ENCODE measurements around the gene MRC1. TPM values are rescaled to one million over a fixed set of nuclear protein-coding genes. Genes with fewer than 3 reads are reported as not detected.

Gene MRC1
- total RNA-seq (0.03 and 0.11 TPM in 2 replicates), polyA plus RNA-seq (0.07 and 0.22 TPM in 2 replicates)

- Histone ChIP-seq H3K9me3 (ENCODE audit: low read depth) (no peaks in the 10 kb centered on the region), H3K27ac (no peak within 1 kb of the TSS), H3K4me3 (no peak within 1 kb of the TSS), H3K36me3 (no peaks in the 10 kb centered on the region), H3K4me1 (ENCODE audit: low read depth) (no peaks in the 10 kb centered on the region), H3K27me3 (no peaks in the 10 kb centered on the region)
- no peak for TF ChIP-seq CTCF (IDR thresholded peaks at IDR 0.05; ENCODE audit: low read depth, low read length)
- no peak for DNase-seq (ENCODE audit: low read depth in 1 of 2, low spot score in 1 of 2)
These were observed at the start of gene MRC1 for GRCh38 chr10:17808971-17809841. TSS of gene MRC1 (plus strand) at chr10:17809348. CDS start at chr10:17809466, 118 bp downstream.

GRCh38 chr10:17764142-17764541 lies 45.0 kb upstream of the MRC1 start:
- H3K4me1 ChIP-seq (ENCODE audit: low read depth), result no peaks in the 10 kb centered on the region
- no peaks in the 10 kb centered on the region for H3K9me3 ChIP-seq (ENCODE audit: low read depth)
- DNase-seq (ENCODE audit: low read depth in 1 of 2, low spot score in 1 of 2), result no peak
- no peak overlapping the region for H3K4me3 ChIP-seq
- peaks cover 17% of the 10 kb centered on the region for H3K27me3 ChIP-seq
- no peak for TF ChIP-seq CTCF (IDR thresholded peaks at IDR 0.05; ENCODE audit: low read depth, low read length)
- H3K27ac ChIP-seq, result no peak overlapping the region
- no peaks in the 10 kb centered on the region for H3K36me3 ChIP-seq

- no peak for TF ChIP-seq CTCF (IDR thresholded peaks at IDR 0.05; ENCODE audit: low read depth, low read length)
- Histone ChIP-seq H3K27ac (no peak overlapping the region), H3K36me3 (no peaks in the 10 kb centered on the region), H3K9me3 (ENCODE audit: low read depth) (no peaks in the 10 kb centered on the region), H3K4me1 (ENCODE audit: low read depth) (no peaks in the 10 kb centered on the region), H3K27me3 (peaks cover 17% of the 10 kb centered on the region), H3K4me3 (no peak overlapping the region)
- no peak for DNase-seq (ENCODE audit: low read depth in 1 of 2, low spot score in 1 of 2)
These were observed 43.5 kb upstream of the MRC1 start for GRCh38 chr10:17765602-17766001.

DNA sequence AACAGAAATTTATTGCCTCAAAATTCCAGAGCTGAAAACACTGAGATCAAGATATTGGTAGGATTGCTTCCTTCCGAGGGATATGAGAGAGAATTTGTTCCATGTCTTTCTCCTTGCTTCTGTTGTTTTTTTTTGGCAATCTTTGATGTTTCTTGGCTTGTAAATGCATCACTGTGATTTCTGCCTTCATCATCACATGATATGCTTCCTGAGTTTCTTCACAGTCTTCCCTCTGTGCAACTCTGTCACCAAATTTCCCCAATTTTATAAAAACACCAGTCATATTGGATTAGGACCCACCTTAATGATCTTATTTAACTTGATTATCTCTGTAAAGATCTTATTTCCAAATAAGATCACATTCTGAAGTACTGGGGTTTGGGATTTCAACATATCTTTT lies 42.4 kb upstream of the MRC1 start:
- no peak for DNase-seq (ENCODE audit: low read depth in 1 of 2, low spot score in 1 of 2)
- no peaks in the 10 kb centered on the region for H3K9me3 ChIP-seq (ENCODE audit: low read depth)
- no peaks in the 10 kb centered on the region for H3K4me1 ChIP-seq (ENCODE audit: low read depth)
- no peak overlapping the region for H3K4me3 ChIP-seq
- no peak overlapping the region for H3K27ac ChIP-seq
- H3K36me3 ChIP-seq, result no peaks in the 10 kb centered on the region
- no peak for TF ChIP-seq CTCF (IDR thresholded peaks at IDR 0.05; ENCODE audit: low read depth, low read length)
- peaks cover 17% of the 10 kb centered on the region for H3K27me3 ChIP-seq

DNA sequence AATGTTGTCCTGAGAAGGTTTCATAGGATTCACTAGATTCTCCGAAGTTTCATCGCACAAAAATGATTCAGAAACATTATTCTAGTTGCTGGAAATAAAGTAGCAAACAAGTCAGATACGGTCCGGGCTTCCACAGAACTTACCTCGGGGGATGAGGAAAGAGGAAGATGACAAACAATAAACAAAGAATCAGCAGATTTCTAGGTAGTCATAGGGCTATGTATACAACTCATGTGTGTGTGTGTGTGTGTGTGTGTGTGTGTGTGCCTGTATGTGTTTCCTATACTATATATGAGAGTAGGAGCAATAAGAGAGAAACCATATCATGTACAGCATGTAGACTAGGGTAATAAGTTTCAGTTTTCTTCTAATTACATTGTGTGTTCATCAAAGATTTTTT lies 40.7 kb upstream of the MRC1 start:
- H3K4me3 ChIP-seq, result no peak overlapping the region
- H3K27me3 ChIP-seq, result peaks cover 9% of the 10 kb centered on the region
- no peaks in the 10 kb centered on the region for H3K36me3 ChIP-seq
- TF ChIP-seq CTCF (IDR thresholded peaks at IDR 0.05; ENCODE audit: low read depth, low read length), result no peak
- no peaks in the 10 kb centered on the region for H3K9me3 ChIP-seq (ENCODE audit: low read depth)
- DNase-seq (ENCODE audit: low read depth in 1 of 2, low spot score in 1 of 2), result no peak
- no peaks in the 10 kb centered on the region for H3K4me1 ChIP-seq (ENCODE audit: low read depth)
- no peak overlapping the region for H3K27ac ChIP-seq

Data from cardiac muscle cell (in vitro differentiated cells and primary cell).